Cardiac fibroblast (primary cell): ENCODE data around the gene CNIH2.
A peak's percentile ranks its signal among the peaks of the same experiment; 100 is the strongest.

Source experiments
- DNase-seq, 2 donors: peaks; one replicate each; pipeline versions ENCODE4 v3.0.0 to v3.0.0-alpha.2; 2010; ENCODE audit warnings: low read depth in 2 of 2
- H3K4me3 ChIP-seq, 2 donors: replicated peaks in 1 of 2; 1 replicate in 1 of 2; 2 replicates in 1 of 2; pipeline ENCODE4 v1.5.1; 2011; ENCODE audit warnings: low read depth in 2 of 2, low read length in 2 of 2, mild to moderate bottlenecking in 2 of 2, moderate library complexity in 1 of 2
- CTCF ChIP-seq: IDR thresholded peaks from one replicate; pipeline ENCODE4 v1.5.1; 2011; ENCODE audit warnings: low read depth, mild to moderate bottlenecking, low read length, inconsistent platforms

The CNIH2 gene

GRCh38 chr11:66311965-66312548 lies 34.1 kb downstream of the CNIH2 start:
- H3K4me3 ChIP-seq: peak overlapping the region; percentile 46 to 58
- TF ChIP-seq CTCF: no peak
- peak; percentile 94 to 97 for DNase-seq

- DNase-seq: peak; percentile 99 to 100
- TF ChIP-seq CTCF: no peak
- peak overlapping the region; percentile 63 to 65 for H3K4me3 ChIP-seq
Observed at GRCh38 chr11:66312549-66313320, 34.8 kb downstream of the CNIH2 start.

GRCh38 chr11:66313321-66314185 lies 35.6 kb downstream of the CNIH2 start:
- peak; percentile 31 for TF ChIP-seq CTCF
- H3K4me3 ChIP-seq: peak overlapping the region; percentile 63 to 65
- peak; percentile 38 to 58 for DNase-seq

GRCh38 chr11:66314186-66314501 lies 36.2 kb downstream of the CNIH2 start:
- DNase-seq: no peak
- H3K4me3 ChIP-seq: peak overlapping the region; percentile 63 to 65
- no peak for TF ChIP-seq CTCF

GRCh38 chr11:66314561-66315497 lies 36.9 kb downstream of the CNIH2 start:
- no peak for TF ChIP-seq CTCF
- DNase-seq: no peak
- H3K4me3 ChIP-seq: peak overlapping the region; percentile 63 to 65

DNA sequence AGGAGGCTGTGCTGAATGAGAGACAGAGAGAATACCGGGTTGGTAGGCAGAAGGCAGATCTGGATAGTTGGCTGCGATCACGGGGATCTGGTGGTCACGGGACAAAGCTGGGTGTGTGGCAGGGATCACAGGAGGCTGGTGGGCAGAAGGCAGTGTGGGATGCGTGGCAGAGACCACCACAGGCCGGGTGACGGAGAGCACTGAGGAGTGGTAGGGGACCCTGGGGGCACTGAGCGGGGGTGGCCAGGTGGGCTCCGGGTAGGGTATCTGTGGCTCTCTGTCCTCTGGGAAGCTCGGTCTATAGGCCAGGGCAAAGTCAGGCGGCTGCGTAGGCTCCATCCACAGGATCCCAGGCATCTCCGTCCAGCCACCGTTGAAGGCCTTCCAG lies 37.5 kb downstream of the CNIH2 start:
- TF ChIP-seq CTCF: no peak
- no peak for DNase-seq
- H3K4me3 ChIP-seq: peak overlapping the region; percentile 63 to 65
